ENCODE results near the gene CC2D2A. TPM values are rescaled to one million over a fixed set of nuclear protein-coding genes. Genes with fewer than 3 reads are reported as not detected.

Gene CC2D2A
- total RNA-seq, 1 donor from 2014 or later: 33.1 TPM

DNA sequence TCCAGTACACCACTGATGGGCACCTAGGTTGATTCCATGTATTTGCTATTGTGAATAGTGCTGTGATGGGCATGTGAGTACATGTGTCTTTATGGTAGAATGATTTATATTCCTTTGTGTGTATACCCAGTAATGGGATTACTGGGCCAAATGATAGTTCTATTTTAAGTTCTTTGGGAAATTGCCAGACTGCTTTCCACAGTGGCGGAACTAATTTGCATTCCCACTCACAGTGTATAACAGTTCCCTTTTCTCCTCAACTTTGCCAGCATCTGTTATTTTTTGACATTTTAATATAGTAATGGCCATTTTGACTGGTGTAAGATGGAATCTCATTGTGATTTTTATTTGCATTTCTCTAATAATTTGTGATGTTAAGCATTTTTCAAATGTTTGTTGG, 25.9 kb downstream of the CC2D2A start:
- TF ChIP-seq POLR2A (IDR thresholded peaks at IDR 0.05): no peak
- Histone ChIP-seq H3K27ac (no peak overlapping the region), H3K4me3 (no peak overlapping the region), H3K36me3 (no peaks in the 10 kb centered on the region), H3K4me1 (peaks cover 23% of the 10 kb centered on the region), H3K9me3 (no peaks in the 10 kb centered on the region), H3K27me3 (no peaks in the 10 kb centered on the region)
- intact Hi-C loops (cut with DNase I): no loop called here
- no peak for DNase-seq (ENCODE audit: extremely low spot score in 2 of 2)

DNA sequence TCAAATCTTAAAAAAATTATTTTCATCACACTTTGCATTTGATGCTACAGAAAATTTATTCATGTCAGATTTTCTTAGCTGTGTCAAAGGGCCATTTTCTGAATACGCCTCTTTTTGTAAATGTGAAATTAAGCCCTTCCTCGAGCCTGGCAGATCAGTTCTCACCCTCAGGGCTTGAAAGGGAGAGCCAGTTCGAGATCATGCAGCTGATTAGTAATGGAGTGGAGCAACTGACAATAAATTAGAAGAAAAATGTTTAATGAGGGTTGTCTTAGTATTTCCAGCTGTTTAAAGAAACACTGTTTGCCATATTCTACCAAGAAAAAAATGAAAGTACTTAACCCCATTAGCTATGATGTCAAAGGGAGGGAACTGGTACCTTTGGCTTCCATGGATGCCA, 28.7 kb downstream of the CC2D2A start:
- Histone ChIP-seq H3K36me3 (no peaks in the 10 kb centered on the region), H3K9me3 (no peaks in the 10 kb centered on the region), H3K4me3 (no peak overlapping the region), H3K4me1 (peaks cover 23% of the 10 kb centered on the region), H3K27ac (peak overlapping the region; percentile 35), H3K27me3 (no peaks in the 10 kb centered on the region)
- DNase-seq (ENCODE audit: extremely low spot score in 2 of 2): no peak
- no peak for TF ChIP-seq POLR2AphosphoS5 (IDR thresholded peaks at IDR 0.05; ENCODE audit: insufficient read depth in 1 of 2, low read depth in 1 of 2)
- TF ChIP-seq, protein P1, sequence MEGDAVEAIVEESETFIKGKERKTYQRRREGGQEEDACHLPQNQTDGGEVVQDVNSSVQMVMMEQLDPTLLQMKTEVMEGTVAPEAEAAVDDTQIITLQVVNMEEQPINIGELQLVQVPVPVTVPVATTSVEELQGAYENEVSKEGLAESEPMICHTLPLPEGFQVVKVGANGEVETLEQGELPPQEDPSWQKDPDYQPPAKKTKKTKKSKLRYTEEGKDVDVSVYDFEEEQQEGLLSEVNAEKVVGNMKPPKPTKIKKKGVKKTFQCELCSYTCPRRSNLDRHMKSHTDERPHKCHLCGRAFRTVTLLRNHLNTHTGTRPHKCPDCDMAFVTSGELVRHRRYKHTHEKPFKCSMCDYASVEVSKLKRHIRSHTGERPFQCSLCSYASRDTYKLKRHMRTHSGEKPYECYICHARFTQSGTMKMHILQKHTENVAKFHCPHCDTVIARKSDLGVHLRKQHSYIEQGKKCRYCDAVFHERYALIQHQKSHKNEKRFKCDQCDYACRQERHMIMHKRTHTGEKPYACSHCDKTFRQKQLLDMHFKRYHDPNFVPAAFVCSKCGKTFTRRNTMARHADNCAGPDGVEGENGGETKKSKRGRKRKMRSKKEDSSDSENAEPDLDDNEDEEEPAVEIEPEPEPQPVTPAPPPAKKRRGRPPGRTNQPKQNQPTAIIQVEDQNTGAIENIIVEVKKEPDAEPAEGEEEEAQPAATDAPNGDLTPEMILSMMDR (IDR thresholded peaks at IDR 0.05): no peak
- TF ChIP-seq POLR2A (IDR thresholded peaks at IDR 0.05): no peak
- intact Hi-C loops (cut with DNase I): no loop called here

DNA sequence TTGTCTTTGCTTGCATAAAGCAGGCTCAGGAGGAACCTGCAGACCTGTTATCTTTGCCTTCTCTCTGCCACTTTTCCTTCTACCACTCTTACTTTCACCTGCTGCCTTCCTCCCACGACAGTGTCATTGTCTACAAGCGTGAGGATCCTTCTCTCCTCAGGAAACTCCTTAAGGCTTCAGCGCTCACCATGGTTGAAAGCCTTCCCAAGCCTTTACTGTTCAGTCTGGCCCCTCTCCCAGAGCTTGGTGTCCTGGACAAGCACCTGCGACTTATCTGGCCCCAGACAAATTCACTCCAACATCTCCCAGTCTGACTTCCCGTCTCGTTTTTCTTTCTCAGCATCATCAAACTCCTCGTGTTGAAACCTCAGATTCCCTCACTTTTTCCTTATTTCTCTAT, 31.0 kb downstream of the CC2D2A start:
- Histone ChIP-seq H3K27me3 (no peaks in the 10 kb centered on the region), H3K9me3 (no peaks in the 10 kb centered on the region), H3K4me1 (peaks cover 29% of the 10 kb centered on the region), H3K4me3 (no peak overlapping the region), H3K36me3 (no peaks in the 10 kb centered on the region), H3K27ac (no peak overlapping the region)
- intact Hi-C loops (cut with DNase I): no loop called here
- no peak for TF ChIP-seq POLR2A (IDR thresholded peaks at IDR 0.05)
- TF ChIP-seq POLR2AphosphoS5 (IDR thresholded peaks at IDR 0.05; ENCODE audit: insufficient read depth in 1 of 2, low read depth in 1 of 2): no peak
- TF ChIP-seq, protein P1 (IDR thresholded peaks at IDR 0.05): no peak
- DNase-seq (ENCODE audit: extremely low spot score in 2 of 2): no peak

DNA sequence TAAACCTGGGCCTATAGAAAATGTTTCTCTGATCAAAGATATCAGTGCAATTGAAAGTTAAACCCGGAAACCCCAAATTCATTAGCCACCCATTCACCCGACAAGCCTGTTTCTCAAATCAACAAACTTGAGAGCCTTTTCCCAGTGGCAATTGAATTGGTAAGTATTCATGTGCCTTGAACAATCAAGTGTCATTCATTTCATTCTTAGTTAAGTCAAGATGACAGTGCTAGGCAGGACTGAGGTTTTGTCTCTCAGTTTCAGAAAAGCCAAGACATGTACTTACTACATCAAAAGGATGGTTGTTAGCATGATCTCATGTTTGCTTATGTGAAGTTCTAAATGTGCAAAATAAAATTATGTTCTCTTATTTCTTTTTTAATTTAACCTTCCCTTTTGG, 32.3 kb downstream of the CC2D2A start:
- no peak for DNase-seq (ENCODE audit: extremely low spot score in 2 of 2)
- H3K27me3 ChIP-seq: no peaks in the 10 kb centered on the region
- peaks cover 29% of the 10 kb centered on the region for H3K4me1 ChIP-seq
- no peaks in the 10 kb centered on the region for H3K9me3 ChIP-seq
- H3K27ac ChIP-seq: no peak overlapping the region
- TF ChIP-seq POLR2A (IDR thresholded peaks at IDR 0.05) (no peak), POLR2AphosphoS5 (IDR thresholded peaks at IDR 0.05; ENCODE audit: insufficient read depth in 1 of 2, low read depth in 1 of 2) (no peak)
- TF ChIP-seq, protein P1 (IDR thresholded peaks at IDR 0.05): no peak
- no peaks in the 10 kb centered on the region for H3K36me3 ChIP-seq
- H3K4me3 ChIP-seq: no peak overlapping the region
- intact Hi-C loops (cut with DNase I): no loop called here

DNA sequence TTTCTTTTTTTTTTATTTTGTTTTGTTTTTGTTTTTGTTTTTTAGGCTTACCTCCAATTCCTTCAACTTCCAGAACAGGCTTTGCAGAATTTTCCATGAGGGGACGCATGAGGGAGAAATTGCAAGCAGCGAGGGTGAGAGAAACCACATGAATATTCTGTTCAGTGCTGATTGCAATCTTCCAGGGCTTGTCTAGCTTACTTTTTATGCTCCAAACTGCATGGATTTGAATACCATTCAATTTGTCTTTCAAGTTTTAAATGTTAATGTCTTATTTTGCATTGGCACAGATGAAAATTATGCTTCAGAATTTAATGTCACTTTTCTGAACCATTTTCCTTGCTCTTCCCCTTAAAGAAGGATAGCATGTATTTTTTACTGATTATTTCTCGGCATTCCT, 32.7 kb downstream of the CC2D2A start:
- no peak for DNase-seq (ENCODE audit: extremely low spot score in 2 of 2)
- H3K36me3 ChIP-seq: no peaks in the 10 kb centered on the region

More for the DNA sequence above, 32.7 kb downstream of the CC2D2A start:
- Histone ChIP-seq H3K27me3 (no peaks in the 10 kb centered on the region), H3K4me1 (peaks cover 29% of the 10 kb centered on the region), H3K4me3 (no peak overlapping the region), H3K27ac (peak overlapping the region; percentile 31), H3K9me3 (no peaks in the 10 kb centered on the region)
- TF ChIP-seq POLR2A (IDR thresholded peaks at IDR 0.05) (no peak), POLR2AphosphoS5 (IDR thresholded peaks at IDR 0.05; ENCODE audit: insufficient read depth in 1 of 2, low read depth in 1 of 2) (no peak)
- TF ChIP-seq, protein P1 (IDR thresholded peaks at IDR 0.05): no peak
- intact Hi-C loops (cut with DNase I): no loop called here

Measured in vagina (tissue), 2 donors.